HG02588 (cell line): ENCODE results near the gene TFF3.

Experiments
- ATAC-seq: cut with Tn5 transposase; IDR thresholded peaks from one replicate; pipeline ENCODE4 v1.9.1; 2021; ENCODE audit warnings: mild to moderate bottlenecking, moderate library complexity; ENCODE audit not compliant: unreplicated experiment

The TFF3 gene, protein sequence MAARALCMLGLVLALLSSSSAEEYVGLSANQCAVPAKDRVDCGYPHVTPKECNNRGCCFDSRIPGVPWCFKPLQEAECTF

DNA sequence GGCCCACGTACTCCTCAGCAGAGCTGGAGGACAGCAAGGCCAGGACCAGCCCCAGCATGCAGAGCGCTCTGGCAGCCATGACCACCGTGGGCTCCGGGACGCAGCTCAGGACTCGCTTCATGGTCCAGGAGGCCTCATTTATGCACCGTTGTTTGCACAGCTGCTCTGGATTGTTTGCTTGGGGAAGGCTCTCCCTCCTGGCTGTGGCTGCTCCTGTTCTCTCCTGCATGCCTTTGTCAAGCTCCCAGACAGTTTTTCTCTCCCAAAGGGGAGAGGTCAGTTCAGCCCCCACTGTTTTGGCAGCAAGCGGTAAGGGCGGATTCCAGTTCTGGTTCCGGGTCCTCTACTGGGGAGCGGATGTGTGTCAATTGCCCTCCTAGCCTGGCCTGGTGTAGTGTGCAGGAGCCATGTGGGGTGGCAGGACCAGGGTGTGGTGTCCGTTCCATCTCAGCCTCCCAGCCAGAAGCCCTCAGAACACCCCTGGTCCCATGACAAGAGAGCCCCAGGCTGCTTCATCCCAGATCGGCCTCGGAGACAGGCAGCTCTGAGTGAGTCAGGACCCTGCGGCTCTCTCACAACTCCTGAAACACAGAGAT is at the start of gene TFF3:
Gene TFF3, minus strand, starts transcription at position 114 of the 596 bp plus-strand sequence. Its CDS starts 35 bp downstream, at position 79.
- no peak for ATAC-seq

DNA sequence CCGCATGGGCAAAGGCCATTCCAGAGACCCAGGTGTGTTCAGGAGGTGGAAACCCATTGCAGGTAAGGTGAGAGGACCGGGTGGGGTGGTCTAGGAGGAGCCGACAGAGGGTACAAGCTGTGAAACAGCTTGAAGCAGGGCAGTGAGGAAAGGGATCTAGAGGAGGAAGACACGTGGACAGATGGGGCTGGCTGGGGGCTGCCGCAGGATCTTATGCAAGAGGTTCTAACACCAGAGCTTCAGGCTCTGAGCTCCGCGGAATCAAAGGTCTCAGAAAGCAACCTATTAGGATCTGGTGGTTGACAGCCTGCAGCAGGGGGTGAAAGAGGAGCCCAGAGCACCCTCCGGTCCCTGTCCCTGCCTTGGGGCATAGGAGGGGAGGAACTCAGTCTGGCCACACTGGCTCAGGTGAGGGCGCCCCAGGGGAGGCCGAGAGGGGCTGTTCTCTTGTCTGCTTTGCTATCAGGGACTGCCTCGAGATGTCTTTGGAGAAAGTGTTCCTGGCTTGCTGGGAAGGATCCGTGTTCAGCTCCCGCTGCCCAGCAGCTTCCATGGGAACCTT is 49.2 kb upstream of the TFF3 start:
- ATAC-seq = no peak

DNA sequence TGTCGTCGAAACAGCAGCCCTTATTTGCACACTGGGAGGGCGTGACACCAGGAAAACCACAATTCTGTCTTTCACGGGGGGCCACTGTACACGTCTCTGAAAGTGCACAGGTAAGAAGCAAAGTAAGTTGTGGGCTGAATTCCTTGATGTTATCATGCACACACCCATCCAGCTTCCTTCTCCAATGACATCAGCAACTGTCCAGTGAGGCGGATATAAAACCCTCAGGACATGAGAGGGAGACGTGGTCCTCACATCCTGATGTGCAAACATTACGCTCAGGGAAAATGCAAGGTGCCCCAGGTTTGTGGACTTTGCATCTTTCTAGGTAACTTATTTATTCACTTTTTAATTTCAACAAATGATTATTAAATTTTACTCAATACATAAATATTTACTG is 48.1 kb upstream of the TFF3 start:
- ATAC-seq = no peak

DNA sequence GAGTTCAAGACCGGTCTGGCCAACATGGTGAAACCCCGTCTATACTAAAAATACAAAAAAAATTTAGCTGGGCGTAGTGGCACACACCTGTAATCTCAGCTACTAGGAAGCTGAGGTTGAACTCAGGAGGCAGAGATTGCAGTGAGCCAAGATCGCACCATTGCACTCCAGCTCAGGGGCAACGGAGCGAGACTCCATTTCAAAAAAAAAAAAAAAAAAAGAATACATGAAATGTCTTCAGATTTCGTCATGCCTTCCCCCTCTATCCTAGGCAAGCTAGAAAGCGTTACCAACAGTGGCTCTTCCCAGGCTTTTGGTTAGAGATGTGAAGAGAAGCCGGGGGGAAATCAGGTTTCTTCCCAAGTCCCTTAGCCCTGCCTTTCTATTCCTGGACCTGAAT is 47.5 kb upstream of the TFF3 start:
- ATAC-seq = no peak

DNA sequence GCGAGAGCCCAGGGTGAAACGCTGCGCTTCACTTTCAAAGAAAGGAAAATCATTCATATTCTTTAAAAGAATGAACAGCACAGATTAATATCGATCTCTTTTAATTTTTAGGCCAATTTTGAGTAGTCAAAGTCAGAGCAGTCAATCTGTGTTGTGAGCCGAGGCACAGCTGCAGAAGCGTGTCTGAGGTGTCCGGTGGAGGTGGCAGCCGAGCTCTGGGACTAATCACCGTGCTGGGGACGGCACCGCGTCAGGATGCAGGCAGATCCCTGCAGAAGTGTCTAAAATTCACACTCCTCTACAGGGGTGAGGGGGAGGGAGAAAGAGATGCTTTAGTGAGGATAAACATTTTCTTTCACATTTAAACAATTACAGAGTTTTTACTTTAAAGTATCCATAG is 47.0 kb upstream of the TFF3 start:
- ATAC-seq = no peak

DNA sequence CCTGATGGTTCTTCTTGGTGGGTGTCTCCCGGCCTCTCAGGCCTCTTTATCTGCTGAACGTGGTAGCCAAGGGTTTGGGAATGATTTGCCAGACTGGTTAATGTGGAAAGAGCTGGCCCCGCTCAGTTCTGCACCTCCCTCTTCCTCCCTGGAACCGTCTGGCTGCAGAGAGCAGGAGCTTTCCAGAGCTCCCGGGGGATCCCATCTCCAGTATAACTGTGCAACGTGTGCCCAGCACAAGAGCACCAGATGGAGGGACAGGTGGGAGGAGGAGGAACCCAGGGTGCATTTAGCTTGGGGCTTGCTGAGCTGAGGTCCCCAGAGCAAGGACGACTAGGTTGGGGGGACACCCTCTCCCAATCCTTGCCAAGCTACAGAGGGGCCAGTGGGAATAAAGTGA is 46.1 kb upstream of the TFF3 start:
- ATAC-seq = no peak

DNA sequence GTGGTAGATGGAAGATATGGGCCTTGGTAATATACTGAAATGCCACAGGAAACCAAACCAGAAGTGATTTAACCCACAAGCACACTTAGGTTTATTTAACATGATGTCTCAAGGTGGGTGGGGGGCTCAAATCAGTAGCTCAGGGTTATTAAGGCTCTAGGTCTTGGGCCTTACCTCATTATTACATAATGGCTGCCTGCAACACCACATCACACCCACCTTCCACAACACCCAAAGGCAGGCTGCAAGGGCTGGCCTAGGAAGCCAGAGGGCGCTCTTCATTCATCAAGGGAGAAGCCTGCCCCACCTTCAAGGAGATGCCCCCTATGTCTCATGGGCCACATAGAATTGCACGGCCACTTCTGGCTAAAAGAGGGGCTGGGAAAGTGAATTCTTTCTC is 45.1 kb upstream of the TFF3 start:
- no peak for ATAC-seq

DNA sequence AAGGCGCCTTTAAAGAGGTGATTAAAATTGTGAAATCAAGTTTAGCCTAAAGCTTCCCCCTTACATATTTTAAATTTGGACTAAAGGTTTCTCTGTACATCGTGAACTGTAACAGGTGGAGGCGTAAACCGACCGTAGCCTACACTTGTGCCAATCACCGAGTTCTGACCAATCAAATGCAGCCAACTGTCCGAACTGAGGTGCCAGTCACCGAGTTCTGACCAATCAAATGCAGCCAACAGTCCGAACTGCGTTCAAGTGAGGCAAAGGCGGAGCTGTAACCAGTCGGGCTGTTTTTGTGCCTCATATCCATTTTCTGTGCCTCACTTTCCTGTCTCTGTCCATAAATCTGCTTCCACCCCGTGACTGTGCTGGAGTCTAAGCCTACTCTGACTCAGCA is 43.7 kb upstream of the TFF3 start:
- no peak for ATAC-seq

DNA sequence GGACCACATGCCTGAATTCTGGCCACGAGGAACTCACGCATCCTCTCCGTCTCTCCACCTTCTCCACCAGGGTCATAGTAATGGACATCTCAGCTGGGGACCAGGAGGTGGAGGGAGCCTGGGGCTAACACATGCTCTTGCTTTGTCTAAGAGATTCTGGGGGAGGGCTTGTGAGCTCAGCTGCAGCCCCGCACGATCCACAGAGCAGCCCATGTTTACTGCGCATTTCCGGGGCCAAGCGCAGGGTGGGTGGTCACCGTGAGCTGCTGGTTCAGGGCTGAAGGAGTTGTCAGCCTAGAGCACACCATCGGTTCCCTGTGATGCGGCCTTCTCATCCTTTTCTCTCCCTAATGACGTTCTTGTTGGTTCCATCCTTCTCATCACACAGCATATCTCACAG is 43.1 kb upstream of the TFF3 start:
- no peak for ATAC-seq

DNA sequence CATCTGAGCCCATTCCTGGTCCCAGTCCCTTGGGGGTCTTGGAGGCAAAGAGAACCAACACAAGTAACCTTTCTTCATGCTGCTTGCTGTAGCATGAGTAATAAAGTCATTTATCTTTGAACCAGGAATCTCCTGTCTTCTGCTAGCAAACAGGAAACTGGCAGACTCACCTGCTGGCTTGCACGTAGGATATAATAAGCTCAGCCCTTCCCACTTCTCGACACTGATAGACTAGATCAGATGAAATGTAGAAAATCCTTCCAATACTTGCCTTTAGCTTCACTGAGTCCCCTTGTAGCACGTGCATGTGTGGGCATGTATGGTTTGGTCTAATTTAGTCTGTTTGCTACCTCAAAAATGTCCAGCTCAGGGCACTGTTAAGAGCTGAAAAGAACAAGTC is 42.1 kb upstream of the TFF3 start:
- ATAC-seq = no peak

DNA sequence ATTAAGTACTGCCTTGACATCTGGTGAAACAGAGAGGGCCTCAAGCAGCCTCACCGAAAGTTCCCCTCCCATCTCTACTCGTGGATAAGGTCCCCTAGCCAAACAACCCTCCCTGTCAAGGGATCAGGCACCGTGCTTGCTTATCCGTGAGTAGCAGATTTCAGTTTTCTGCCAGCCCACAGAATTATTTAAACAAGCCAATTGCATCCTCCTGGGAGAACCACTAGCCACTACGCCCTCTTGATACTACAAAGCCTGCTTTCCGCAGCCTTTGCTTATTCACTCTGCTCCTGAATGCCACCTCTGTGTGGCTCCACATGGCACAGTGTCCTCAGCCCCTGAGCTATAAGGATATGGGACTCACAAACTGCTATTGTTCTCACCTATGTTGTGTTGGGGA is 41.4 kb upstream of the TFF3 start:
- ATAC-seq = no peak

DNA sequence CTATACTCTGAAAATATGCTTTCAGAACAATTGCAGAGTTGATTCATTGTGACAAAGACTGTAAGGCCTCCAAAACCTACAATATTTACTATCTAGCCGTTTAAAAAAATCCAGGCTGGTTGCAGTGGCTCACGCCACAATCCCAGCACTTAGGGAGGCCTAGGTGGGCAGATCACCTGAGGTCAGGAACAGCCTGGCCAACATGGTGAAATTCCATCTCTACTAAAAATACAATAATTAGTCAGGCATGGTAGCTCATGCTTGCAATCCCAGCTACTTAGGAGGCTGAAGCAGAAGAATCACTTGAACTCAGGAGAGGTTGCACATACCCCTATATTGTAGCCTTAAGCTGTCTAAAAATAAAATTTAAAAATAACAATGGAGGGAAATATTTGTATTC is 40.8 kb upstream of the TFF3 start:
- no peak for ATAC-seq

DNA sequence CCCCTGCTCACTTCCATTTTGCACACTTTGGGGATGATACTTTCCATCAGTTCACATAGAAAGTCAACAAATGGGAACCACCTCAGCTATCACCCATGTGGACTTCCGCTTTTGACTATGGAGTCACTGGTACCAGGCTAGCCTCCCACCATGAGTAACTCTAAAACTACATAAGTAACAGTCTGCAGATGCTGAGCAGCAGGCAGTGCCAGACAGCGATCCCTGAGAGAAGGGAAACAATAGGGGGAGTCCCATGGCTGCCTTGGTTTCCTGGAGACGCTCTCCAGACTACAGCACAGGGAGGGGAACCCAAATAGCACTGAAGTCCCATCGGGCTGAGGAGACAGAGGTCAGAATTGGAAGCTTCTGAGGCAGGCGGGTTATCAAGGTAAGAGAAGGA is 38.4 kb upstream of the TFF3 start:
- no peak for ATAC-seq

DNA sequence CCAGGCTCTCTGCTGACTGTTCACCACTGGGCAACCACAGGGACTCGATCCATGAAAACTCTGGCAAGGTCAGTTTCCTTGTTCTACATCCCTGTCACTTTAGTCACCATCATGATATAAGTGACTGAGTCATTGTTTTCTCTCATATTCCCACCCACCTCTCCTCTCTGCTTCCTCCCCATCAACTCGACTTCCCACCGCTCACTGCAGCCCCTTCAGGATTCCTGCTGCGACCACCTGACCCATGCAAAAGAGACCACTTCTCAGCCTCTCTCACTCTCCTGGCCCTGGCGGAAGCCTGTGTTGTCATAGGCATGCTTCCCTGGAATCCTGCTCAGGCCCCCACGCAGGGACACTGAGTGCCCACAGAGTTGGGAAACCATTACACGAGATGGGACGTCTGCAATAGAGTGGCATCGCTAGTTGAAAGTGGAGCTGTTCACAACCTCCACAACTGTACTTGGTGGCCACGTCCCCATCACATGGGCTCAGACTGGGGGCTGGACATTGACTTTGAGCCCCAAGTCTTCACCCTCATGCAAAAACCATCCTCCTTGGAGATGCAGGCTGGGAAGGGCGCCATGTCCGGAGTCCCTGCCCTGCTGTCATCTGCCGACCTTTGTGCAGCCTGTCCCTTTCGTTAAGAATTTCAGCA is 37.4 kb upstream of the TFF3 start:
- ATAC-seq = no peak

DNA sequence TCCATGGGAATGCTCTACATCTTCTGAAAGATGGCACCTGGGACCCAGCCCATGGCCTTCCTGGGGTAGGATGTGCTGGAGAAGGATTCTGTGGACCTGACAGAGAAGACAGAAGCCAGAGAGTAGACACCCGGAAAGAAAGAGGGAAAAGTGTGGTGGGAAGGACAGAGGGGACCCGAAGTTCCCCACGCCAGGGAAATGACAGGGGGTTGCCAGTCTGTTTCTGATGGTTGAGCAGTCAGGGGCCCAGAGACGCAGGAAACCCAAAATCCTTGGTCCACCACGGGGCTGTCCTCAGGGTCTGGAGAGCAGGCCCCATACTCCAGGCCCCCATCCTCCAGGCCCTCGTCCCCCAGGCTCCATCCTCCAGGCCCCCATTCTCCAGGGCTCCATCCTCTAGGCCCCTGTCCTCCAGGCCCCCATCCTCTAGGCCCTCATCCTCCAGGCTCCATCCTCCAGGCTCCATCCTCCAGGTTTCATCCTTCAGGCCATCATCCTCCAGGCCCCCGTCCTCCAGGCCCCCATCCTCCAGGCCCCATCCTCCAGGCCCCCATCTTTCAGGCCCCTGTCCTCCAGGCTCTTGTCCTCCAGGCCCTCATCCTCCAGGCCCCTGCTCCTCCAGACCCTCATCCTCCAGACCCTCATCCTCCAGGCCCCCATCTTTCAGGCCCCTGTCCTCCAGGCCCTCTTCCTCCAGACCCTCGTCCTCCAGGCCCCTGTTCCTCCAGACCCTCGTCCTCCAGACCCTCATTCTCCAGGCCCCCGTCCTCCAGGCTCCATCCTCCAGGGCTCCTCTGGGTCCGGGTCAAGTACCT is 36.6 kb upstream of the TFF3 start:
- ATAC-seq = no peak

DNA sequence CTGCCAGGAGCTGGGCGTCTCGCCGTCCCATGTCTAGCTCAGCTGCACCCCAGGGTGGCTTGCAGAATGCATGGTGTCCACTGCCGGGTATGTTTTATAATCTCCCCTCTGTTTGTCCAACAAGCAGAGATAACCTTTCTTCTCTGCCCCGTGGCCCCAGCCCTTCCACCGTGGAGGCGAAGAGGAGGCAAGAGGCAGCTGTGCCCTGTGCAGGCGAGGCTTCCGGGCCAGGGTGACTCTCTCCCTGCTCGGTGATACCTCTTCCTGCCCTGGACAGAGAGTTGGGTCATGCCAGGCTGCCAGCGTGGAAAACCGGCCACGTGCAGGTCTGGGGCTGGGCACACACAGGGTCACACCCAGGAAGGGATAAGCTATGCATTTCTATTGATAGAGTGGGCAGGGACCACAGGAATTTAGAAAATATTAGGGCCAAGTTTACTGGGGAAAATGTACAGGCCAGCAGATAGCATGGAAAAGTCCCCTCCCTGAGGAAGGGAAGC is 35.8 kb upstream of the TFF3 start, which contains the start of gene TFF2:
Gene TFF2, minus strand, starts transcription at position 68 of the 500 bp plus-strand sequence. Its CDS starts 37 bp downstream, at position 31.
- ATAC-seq = no peak

DNA sequence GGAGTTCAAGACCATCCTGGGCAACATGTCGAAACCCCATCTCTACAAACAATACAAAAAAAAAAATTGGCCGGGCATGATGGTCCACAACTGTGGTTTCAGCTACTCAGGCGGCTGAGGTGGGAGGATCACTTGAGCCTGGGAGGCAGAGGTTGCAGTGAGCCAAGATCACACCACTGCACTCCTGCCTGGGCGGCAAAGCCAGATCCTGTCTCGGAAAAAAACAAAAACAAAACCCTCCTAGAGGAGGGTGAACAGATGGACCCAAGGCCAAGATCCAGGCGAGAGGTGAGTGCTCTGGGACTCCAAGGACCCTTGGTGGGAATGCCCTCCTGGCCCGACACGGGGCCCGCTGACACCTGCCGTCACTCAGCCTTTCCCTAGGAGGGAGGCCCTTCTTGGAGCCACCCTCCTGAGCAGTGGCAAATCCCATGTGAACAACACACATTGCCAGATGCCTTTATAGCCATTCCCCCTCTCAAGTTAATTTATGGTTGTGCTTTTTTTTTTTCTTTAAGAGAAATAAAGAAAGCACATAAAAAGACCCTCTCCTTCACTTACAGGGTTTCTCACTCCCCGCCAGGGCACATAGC is 35.2 kb upstream of the TFF3 start:
- no peak for ATAC-seq

DNA sequence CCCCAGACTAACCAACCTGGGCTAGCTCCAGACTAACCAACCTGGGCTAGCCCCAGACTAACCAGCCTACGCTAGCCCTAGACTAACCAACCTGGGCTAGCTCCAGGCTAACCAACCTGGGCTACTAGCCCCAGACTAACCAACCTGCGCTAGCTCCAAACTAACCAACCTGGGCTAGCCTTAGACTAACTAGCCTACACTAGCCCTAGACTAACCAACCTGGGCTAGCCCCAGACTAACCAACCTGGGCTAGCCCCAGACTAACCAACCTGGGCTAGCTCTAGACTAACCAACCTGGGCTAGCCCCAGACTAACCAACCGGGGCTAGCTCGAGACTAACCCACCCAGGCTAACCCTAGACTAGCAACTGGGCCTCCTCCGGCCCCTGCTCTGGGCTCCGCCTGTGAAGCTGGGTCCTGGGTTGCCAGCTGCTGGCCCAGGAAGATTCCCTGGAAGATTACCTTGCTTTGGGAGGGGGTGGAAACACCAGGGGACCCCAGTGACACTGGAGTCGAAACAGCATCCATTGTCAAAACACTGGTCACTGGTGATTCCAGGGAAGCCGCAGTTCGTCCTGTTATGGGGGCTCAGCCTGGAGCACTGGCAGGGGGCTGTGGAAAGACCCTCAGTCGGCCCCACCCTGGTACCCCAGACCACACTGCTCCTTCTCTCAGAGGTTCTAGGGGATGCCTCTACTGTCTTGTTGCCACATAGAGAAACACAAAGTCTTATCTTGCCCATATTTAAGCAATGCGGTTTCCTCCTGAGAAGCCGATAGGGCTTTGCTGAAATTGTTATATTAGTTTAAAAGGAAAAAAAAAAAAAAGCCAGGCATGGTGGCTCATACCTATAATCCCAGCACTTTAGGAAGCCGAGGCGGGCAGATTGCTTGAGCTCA is 34.5 kb upstream of the TFF3 start:
- ATAC-seq = no peak

DNA sequence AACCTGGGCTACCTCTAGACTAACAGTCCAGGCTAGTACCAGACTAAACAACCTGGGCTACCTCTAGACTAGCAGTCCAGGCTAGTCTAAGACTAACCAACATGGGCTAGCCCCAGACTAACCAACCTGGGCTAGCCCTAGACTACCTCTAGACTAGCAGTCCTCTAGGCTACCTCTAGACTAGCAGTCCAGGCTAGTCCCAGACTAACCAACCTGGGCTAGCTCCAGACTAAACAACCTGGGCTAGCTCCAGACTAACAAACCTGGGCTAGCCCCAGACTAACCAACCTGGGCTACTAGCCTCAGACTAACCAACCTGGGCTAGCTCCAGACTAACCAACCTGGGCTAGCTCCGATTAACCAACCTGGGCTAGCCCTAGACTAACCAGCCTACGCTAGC is 33.6 kb upstream of the TFF3 start:
- ATAC-seq = no peak
